Measurements from ENCODE around the gene SHISA2. TPM values are rescaled to one million over a fixed set of nuclear protein-coding genes. Genes with fewer than 3 reads are reported as not detected.

Gene SHISA2
- polyA plus RNA-seq, 3 donors, result not detected

GRCh38 chr13:26062853-26063444 lies 11.1 kb upstream of the SHISA2 start:
- no peaks in the 10 kb centered on the region for H3K79me2 ChIP-seq (ENCODE audit: insufficient read depth, low read length)
- H4K20me1 ChIP-seq (ENCODE audit: insufficient read depth, low read length), result no peaks in the 10 kb centered on the region
- no peak overlapping the region for H3K4me3 Mint-ChIP-seq
- WGBS (ENCODE audit: insufficient coverage), result no CpG with 5 or more reads among the region's 5 CpGs
- no peaks in the 10 kb centered on the region for H3K9me3 ChIP-seq (replicated peaks in 1 of 2; ENCODE audit: control insufficient read depth in 1 of 2, insufficient read depth in 1 of 2, low read length in 2 of 2)
- no peak overlapping the region for H3K9ac ChIP-seq (ENCODE audit: insufficient read depth, low read length, poor library complexity, severe bottlenecking)
- H3K27me3 ChIP-seq (ENCODE audit: control insufficient read depth in 2 of 2, insufficient read depth in 2 of 2, low read length in 2 of 2), result no peaks in the 10 kb centered on the region
- no peak overlapping the region for H3K4me2 ChIP-seq (replicated peaks; ENCODE audit: extremely low read depth, low read length, poor library complexity, severe bottlenecking)
- H2AFZ ChIP-seq (ENCODE audit: insufficient read depth, low read depth, low read length, poor library complexity, severe bottlenecking), result no peak overlapping the region
- peaks cover 3 to 10% (median 7%) of the 10 kb centered on the region in 3 donors for H3K27me3 Mint-ChIP-seq (ENCODE audit: low read depth in 3 of 3)
- H3K36me3 Mint-ChIP-seq, result no peaks in the 10 kb centered on the region
- no peaks in the 10 kb centered on the region for H3K36me3 ChIP-seq (replicated peaks in 1 of 2; ENCODE audit: control insufficient read depth in 1 of 2, insufficient read depth in 2 of 2, low read length in 2 of 2)
- no peaks in the 10 kb centered on the region for H3K4me1 Mint-ChIP-seq
- no peak overlapping the region for H3K27ac ChIP-seq (ENCODE audit: low read depth in 1 of 2, low read length in 2 of 2)
- intact Hi-C loops (cut with micrococcal nuclease), result loop anchor here in 1 of 2 donors (5.0 kb wide), 1 partner anchor 231 kb away; no protein-coding TSS in a partner anchor
- no peaks in the 10 kb centered on the region for H3K4me1 ChIP-seq (ENCODE audit: control insufficient read depth in 1 of 2, insufficient read depth in 2 of 2, low read length in 2 of 2)
- no peak overlapping the region for H3K27ac Mint-ChIP-seq
- H3K9me3 Mint-ChIP-seq, result no peaks in the 10 kb centered on the region
- TF ChIP-seq, protein P1, sequence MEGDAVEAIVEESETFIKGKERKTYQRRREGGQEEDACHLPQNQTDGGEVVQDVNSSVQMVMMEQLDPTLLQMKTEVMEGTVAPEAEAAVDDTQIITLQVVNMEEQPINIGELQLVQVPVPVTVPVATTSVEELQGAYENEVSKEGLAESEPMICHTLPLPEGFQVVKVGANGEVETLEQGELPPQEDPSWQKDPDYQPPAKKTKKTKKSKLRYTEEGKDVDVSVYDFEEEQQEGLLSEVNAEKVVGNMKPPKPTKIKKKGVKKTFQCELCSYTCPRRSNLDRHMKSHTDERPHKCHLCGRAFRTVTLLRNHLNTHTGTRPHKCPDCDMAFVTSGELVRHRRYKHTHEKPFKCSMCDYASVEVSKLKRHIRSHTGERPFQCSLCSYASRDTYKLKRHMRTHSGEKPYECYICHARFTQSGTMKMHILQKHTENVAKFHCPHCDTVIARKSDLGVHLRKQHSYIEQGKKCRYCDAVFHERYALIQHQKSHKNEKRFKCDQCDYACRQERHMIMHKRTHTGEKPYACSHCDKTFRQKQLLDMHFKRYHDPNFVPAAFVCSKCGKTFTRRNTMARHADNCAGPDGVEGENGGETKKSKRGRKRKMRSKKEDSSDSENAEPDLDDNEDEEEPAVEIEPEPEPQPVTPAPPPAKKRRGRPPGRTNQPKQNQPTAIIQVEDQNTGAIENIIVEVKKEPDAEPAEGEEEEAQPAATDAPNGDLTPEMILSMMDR (IDR thresholded peaks at IDR 0.05), result peak; percentile 10
- no peak for DNase-seq
- H3K4me3 ChIP-seq (replicated peaks in 1 of 3; ENCODE audit: low read depth in 2 of 3, low read length in 3 of 3), result no peak overlapping the region

GRCh38 chr13:26061947-26062346 lies 10.1 kb upstream of the SHISA2 start:
- Histone ChIP-seq H3K27ac (ENCODE audit: low read depth in 1 of 2, low read length in 2 of 2) (no peak overlapping the region), H3K4me3 (replicated peaks in 1 of 3; ENCODE audit: low read depth in 2 of 3, low read length in 3 of 3) (no peak overlapping the region), H3K27me3 (ENCODE audit: control insufficient read depth in 2 of 2, insufficient read depth in 2 of 2, low read length in 2 of 2) (no peaks in the 10 kb centered on the region), H2AFZ (ENCODE audit: insufficient read depth, low read depth, low read length, poor library complexity, severe bottlenecking) (no peak overlapping the region), H3K4me2 (replicated peaks; ENCODE audit: extremely low read depth, low read length, poor library complexity, severe bottlenecking) (no peak overlapping the region), H4K20me1 (ENCODE audit: insufficient read depth, low read length) (no peaks in the 10 kb centered on the region), H3K4me1 (ENCODE audit: control insufficient read depth in 1 of 2, insufficient read depth in 2 of 2, low read length in 2 of 2) (no peaks in the 10 kb centered on the region), H3K36me3 (replicated peaks in 1 of 2; ENCODE audit: control insufficient read depth in 1 of 2, insufficient read depth in 2 of 2, low read length in 2 of 2) (no peaks in the 10 kb centered on the region), H3K9ac (ENCODE audit: insufficient read depth, low read length, poor library complexity, severe bottlenecking) (no peak overlapping the region), H3K9me3 (replicated peaks in 1 of 2; ENCODE audit: control insufficient read depth in 1 of 2, insufficient read depth in 1 of 2, low read length in 2 of 2) (no peaks in the 10 kb centered on the region), H3K79me2 (ENCODE audit: insufficient read depth, low read length) (no peaks in the 10 kb centered on the region)
- Mint-ChIP-seq H3K9me3 (no peaks in the 10 kb centered on the region), H3K27me3 (ENCODE audit: low read depth in 3 of 3) (peaks cover 3 to 6% (median 5%) of the 10 kb centered on the region in 3 donors), H3K36me3 (no peaks in the 10 kb centered on the region), H3K4me3 (no peak overlapping the region), H3K4me1 (no peaks in the 10 kb centered on the region), H3K27ac (no peak overlapping the region)
- no CpG with 5 or more reads among the region's 6 CpGs for WGBS (ENCODE audit: insufficient coverage)
- DNase-seq, result no peak
- intact Hi-C loops (cut with micrococcal nuclease), result loop anchor here in 1 of 2 donors (5.0 kb wide), 1 partner anchor 230 kb away; no protein-coding TSS in a partner anchor
- TF ChIP-seq, protein P1 (IDR thresholded peaks at IDR 0.05), result no peak

Measured in CD14-positive monocyte (primary cell).